SU-DHL-6 (cell line): Measurements from ENCODE around the gene REPS2.

Source experiments
- H2AFZ ChIP-seq: fragments of 200-600 bp; sonication (generic); 2 replicates; pipeline ENCODE4 v1.6.1; 2014; ENCODE audit warnings: low read depth, mild to moderate bottlenecking, moderate library complexity, mixed read lengths, antibody characterized with exemption, low read length; ENCODE audit not compliant: severe bottlenecking
- H3F3A ChIP-seq: fragments of 200-600 bp; shearing (Covaris generic); 2 replicates; pipeline ENCODE4 v1.6.0; 2016; ENCODE audit warnings: antibody characterized with exemption, mild to moderate bottlenecking; ENCODE audit not compliant: insufficient read depth
- H3K27ac ChIP-seq: fragments of 200-600 bp; sonication (generic); 2 replicates; pipeline ENCODE4 v1.5.1; 2016; ENCODE audit warnings: low read depth, mild to moderate bottlenecking, low read length, moderate library complexity, mixed read lengths
- H3K27me3 ChIP-seq: fragments of 200-600 bp; sonication (generic), shearing (Covaris generic); 2 replicates; pipeline ENCODE4 v1.6.0; 2014; ENCODE audit warnings: mild to moderate bottlenecking, low read length
- H3K36me3 ChIP-seq: fragments of 200-600 bp; sonication (generic); 2 replicates; pipeline ENCODE4 v1.6.1; 2014; ENCODE audit warnings: mild to moderate bottlenecking, low read length, mixed read lengths
- H3K4me2 ChIP-seq: fragments of 300-600, 200-600 bp; shearing (Covaris generic), sonication (generic); 2 replicates; pipeline ENCODE4 v1.6.0; 2014; ENCODE audit warnings: low read length, low read depth, mild to moderate bottlenecking; ENCODE audit not compliant: poor library complexity, severe bottlenecking
- H3K4me3 ChIP-seq: fragments of 200-600 bp; sonication (generic); 2 replicates; pipeline ENCODE4 v1.5.1; 2014; ENCODE audit warnings: antibody characterized with exemption, low read length, mild to moderate bottlenecking, mixed read lengths; ENCODE audit not compliant: insufficient read depth, poor library complexity, severe bottlenecking
- H3K79me2 ChIP-seq: fragments of 200-600 bp; sonication (generic); 2 replicates; pipeline ENCODE4 v1.6.1; 2014; ENCODE audit warnings: mild to moderate bottlenecking, low read length, moderate library complexity; ENCODE audit not compliant: insufficient read depth
- H3K9ac ChIP-seq: fragments of 200-600 bp; sonication (generic); 2 replicates; pipeline ENCODE4 v1.7.0; 2014; ENCODE audit warnings: mild to moderate bottlenecking, low read length
- H3K9me2 ChIP-seq: fragments of 200-600 bp; sonication (generic); replicated peaks from 2 replicates; pipeline ENCODE4 v1.6.1; 2014; ENCODE audit warnings: low read length; ENCODE audit not compliant: insufficient read depth
- H3K9me3 ChIP-seq: fragments of 200-600 bp; sonication (generic); 2 replicates; pipeline ENCODE4 v1.6.1; 2014; ENCODE audit warnings: low read length, mixed read lengths; ENCODE audit not compliant: insufficient read depth
- H4K20me1 ChIP-seq: fragments of 200-600 bp; sonication (generic); 2 replicates; pipeline ENCODE4 v1.6.1; 2014; ENCODE audit warnings: low read depth, mild to moderate bottlenecking, antibody characterized with exemption, low read length, moderate library complexity, mixed read lengths
- CTCF ChIP-seq: fragments of 200-600 bp; sonication (generic); IDR thresholded peaks from one replicate; pipeline ENCODE4 v1.5.1; 2017; ENCODE audit warnings: antibody characterized with exemption, mild to moderate bottlenecking, low read length, moderate library complexity; ENCODE audit not compliant: insufficient read depth, poor library complexity, severe bottlenecking
- EZH2phosphoT487 ChIP-seq: fragments of 200-600 bp; sonication (generic), shearing (Covaris generic); conservative IDR thresholded peaks from 2 replicates; pipeline ENCODE4 v1.6.1; 2018; ENCODE audit warnings: mild to moderate bottlenecking, antibody characterized with exemption, low read length, moderate library complexity, mixed read lengths

REPS2 gene

DNA sequence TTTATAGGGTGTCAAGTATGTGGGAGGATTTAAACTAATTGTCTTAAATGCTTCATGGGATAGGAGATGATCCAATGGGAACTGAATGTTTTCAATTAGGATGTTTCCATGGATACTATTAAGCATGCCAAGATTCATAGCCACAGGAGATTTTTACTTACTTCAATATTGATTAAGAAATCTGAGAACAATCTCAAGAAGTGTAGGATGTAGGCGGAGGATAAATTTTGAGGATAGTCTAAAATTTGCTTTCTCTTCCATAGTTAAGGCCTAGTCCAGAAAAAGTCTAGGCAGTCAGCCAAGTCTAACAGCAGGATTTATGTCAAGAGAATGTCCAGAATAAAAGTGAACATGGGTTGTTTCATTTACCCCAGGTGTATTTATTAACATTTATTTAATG, 32.8 kb downstream of the REPS2 start:
- H3K27me3 ChIP-seq: no peaks in the 10 kb centered on the region
- no peaks in the 10 kb centered on the region for H3K9me2 ChIP-seq
- no peak overlapping the region for H3K27ac ChIP-seq
- no peaks in the 10 kb centered on the region for H3F3A ChIP-seq
- no peak overlapping the region for H2AFZ ChIP-seq
- no peaks in the 10 kb centered on the region for H4K20me1 ChIP-seq
- H3K36me3 ChIP-seq: no peaks in the 10 kb centered on the region
- no peak overlapping the region for H3K4me2 ChIP-seq
- no peaks in the 10 kb centered on the region for H3K9me3 ChIP-seq
- TF ChIP-seq EZH2phosphoT487: no peak
- TF ChIP-seq CTCF: no peak
- H3K4me3 ChIP-seq: no peak overlapping the region
- no peaks in the 10 kb centered on the region for H3K79me2 ChIP-seq
- H3K9ac ChIP-seq: no peak overlapping the region

DNA sequence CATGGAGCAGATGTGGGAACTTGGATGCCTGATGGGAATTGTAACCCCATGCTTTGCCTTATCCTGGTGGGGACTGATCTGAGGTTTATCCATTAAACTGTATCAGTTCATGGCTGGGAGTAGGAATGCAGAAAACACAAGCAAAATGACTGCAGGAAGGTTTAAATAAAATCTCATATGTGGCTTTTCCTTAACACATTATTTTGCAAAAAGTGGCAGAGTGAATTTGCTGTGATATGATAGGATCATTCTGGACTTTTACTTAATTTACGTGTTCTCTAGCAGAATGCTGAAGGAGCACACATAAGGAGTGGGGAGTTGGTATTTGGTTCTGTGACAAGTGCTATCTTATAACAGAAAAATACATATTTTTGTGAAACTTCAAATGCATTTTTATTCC, 34.8 kb downstream of the REPS2 start:
- Histone ChIP-seq H3K4me2 (no peak overlapping the region), H3K79me2 (no peaks in the 10 kb centered on the region), H4K20me1 (no peaks in the 10 kb centered on the region), H3K9me2 (no peaks in the 10 kb centered on the region), H3K9me3 (no peaks in the 10 kb centered on the region), H3K9ac (no peak overlapping the region), H3K36me3 (no peaks in the 10 kb centered on the region), H3K27me3 (no peaks in the 10 kb centered on the region), H3K4me3 (no peak overlapping the region), H3K27ac (no peak overlapping the region), H3F3A (no peaks in the 10 kb centered on the region), H2AFZ (no peak overlapping the region)
- TF ChIP-seq EZH2phosphoT487: no peak
- TF ChIP-seq CTCF: no peak

DNA sequence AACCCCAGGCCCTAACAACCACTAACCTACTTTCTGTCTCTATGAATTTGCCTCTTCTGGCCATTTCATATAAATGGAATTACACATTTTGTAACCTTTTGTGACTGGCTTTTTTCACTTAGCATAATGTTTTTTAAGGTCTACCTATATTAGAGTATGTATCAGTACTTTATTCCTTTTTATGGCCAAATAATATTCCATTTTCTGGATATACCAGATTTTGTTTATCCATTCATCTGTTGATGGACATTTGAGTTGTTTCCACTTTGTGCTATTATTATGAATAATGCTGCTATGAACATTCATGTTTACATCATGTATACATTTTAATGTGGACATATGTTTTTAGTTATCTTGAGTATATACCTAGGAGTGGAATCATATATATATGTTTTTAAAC, 35.5 kb downstream of the REPS2 start:
- H3K4me2 ChIP-seq: no peak overlapping the region
- H3F3A ChIP-seq: no peaks in the 10 kb centered on the region
- H3K9ac ChIP-seq: no peak overlapping the region
- no peak overlapping the region for H3K27ac ChIP-seq
- no peaks in the 10 kb centered on the region for H4K20me1 ChIP-seq
- no peaks in the 10 kb centered on the region for H3K9me3 ChIP-seq
- no peaks in the 10 kb centered on the region for H3K36me3 ChIP-seq
- no peaks in the 10 kb centered on the region for H3K79me2 ChIP-seq
- TF ChIP-seq EZH2phosphoT487 (no peak), CTCF (no peak)
- no peaks in the 10 kb centered on the region for H3K27me3 ChIP-seq
- H2AFZ ChIP-seq: no peak overlapping the region
- no peak overlapping the region for H3K4me3 ChIP-seq
- no peaks in the 10 kb centered on the region for H3K9me2 ChIP-seq

GRCh38 chrX:16983051-16983450, 36.6 kb downstream of the REPS2 start:
- Histone ChIP-seq H3K27me3 (no peaks in the 10 kb centered on the region), H3K9me2 (no peaks in the 10 kb centered on the region), H3K79me2 (no peaks in the 10 kb centered on the region)

More at GRCh38 chrX:16983051-16983450, 36.6 kb downstream of the REPS2 start:
- no peak overlapping the region for H2AFZ ChIP-seq
- H3K4me3 ChIP-seq: no peak overlapping the region
- H3K4me2 ChIP-seq: no peak overlapping the region
- H4K20me1 ChIP-seq: no peaks in the 10 kb centered on the region
- TF ChIP-seq CTCF (no peak), EZH2phosphoT487 (no peak)
- H3K27ac ChIP-seq: no peak overlapping the region
- no peaks in the 10 kb centered on the region for H3K9me3 ChIP-seq
- no peaks in the 10 kb centered on the region for H3K36me3 ChIP-seq
- H3F3A ChIP-seq: no peaks in the 10 kb centered on the region
- H3K9ac ChIP-seq: no peak overlapping the region
